ENCODE measurements around the gene AGTPBP1.

The AGTPBP1 gene

DNA sequence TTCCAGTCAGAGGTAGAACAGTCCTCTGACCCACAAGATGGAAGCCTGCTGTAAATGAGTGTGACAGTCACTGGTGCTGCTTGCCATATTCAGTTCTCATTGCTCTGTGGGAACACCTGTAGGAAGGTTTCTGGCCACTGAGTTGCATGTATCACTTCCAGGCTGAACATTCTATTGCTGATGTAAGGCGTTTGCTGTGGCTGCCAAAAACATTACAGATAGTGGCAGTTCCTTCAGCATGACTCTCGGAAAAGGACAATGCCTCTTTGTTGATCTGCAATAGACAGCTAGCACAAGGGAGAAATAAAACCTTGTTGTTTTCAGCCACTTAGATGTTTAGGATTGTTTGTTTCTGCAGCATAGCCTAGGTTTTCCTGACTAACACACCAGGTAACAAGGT is 217.2 kb downstream of the AGTPBP1 start:
- no peak overlapping the region for H3K27ac ChIP-seq (ENCODE audit: low read length)
- peaks cover 0 to 14% of the 10 kb centered on the region in 2 donors for H3K9me3 ChIP-seq (ENCODE audit: control insufficient read depth in 2 of 2, low read length in 2 of 2)
- no peaks in the 10 kb centered on the region for H3K36me3 ChIP-seq (ENCODE audit: control insufficient read depth in 2 of 2, insufficient read depth in 2 of 2, low read length in 2 of 2)
- peaks cover 2% of the 10 kb centered on the region for H3K4me1 ChIP-seq (ENCODE audit: control insufficient read depth, insufficient read depth, low read length)
- H3K9ac ChIP-seq (ENCODE audit: low read length in 2 of 2): no peak overlapping the region
- peaks cover 9 to 15% of the 10 kb centered on the region in 2 donors for H3K27me3 ChIP-seq (ENCODE audit: control insufficient read depth in 1 of 2, insufficient read depth in 2 of 2, low read length in 2 of 2)
- no peak overlapping the region for H3K4me3 ChIP-seq (ENCODE audit: low read length in 2 of 2)

DNA sequence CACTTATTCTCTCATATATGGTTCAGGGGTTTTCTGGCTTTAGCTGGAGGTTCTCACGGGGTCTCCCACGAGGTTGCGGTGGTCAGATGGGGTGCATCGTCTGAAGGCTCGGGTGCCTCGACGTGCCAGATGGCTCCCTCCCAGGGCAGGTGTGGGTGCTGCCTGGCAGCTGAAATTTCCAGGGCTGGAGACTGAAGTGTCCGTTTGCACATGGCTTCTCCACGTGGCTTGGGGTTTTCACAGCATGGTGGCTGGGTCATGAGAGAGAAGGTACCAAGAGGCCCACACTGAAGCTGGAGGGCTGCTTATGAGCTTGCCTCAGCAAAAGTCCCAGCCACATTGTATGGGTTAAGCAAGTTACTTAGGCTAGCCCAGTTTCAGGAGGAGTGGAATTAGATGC is 218.6 kb downstream of the AGTPBP1 start:
- Histone ChIP-seq H3K9me3 (ENCODE audit: control insufficient read depth in 2 of 2, low read length in 2 of 2) (peaks cover 0 to 14% of the 10 kb centered on the region in 2 donors), H3K27me3 (ENCODE audit: control insufficient read depth in 1 of 2, insufficient read depth in 2 of 2, low read length in 2 of 2) (peaks cover 9 to 15% of the 10 kb centered on the region in 2 donors), H3K4me3 (ENCODE audit: low read length in 2 of 2) (no peak overlapping the region), H3K36me3 (ENCODE audit: control insufficient read depth in 2 of 2, insufficient read depth in 2 of 2, low read length in 2 of 2) (no peaks in the 10 kb centered on the region), H3K4me1 (ENCODE audit: control insufficient read depth, insufficient read depth, low read length) (peaks cover 2% of the 10 kb centered on the region), H3K9ac (ENCODE audit: low read length in 2 of 2) (no peak overlapping the region), H3K27ac (ENCODE audit: low read length) (no peak overlapping the region)

DNA sequence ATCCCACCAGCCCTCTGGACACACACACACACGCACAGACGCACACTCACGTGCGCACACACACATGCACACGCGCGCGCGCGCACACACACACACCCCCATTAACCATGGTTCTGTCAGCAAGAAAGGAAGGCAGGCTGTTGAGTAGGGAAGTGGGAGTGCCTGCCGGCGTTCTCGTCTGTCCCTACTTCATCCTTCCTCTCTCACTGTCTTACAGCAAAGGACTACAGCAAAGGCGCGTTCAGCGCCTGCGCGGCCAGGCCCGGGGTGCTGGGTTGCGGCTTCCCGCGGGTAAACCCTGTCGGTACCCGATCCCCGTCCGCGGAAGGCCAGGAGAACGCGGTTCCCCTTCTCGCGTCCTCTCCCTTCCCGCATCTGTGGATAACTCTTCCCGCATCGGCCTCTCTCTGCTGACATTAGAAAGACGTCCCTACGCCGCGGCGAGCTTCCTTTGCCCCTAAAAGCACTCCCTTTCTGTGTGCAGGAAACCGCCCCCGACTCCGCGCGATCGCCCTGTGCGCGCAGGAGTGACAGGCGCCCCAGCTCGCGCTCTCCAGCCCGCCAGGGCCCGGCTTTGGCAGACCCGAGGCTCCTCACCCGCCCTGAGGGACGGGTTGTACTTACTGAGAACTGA is 219.2 kb downstream of the AGTPBP1 start:
- Histone ChIP-seq H3K4me1 (ENCODE audit: control insufficient read depth, insufficient read depth, low read length) (peaks cover 2% of the 10 kb centered on the region), H3K27me3 (ENCODE audit: control insufficient read depth in 1 of 2, insufficient read depth in 2 of 2, low read length in 2 of 2) (peaks cover 9 to 15% of the 10 kb centered on the region in 2 donors), H3K4me3 (ENCODE audit: low read length in 2 of 2) (peak overlapping the region in 1 of 2 donors; percentile 57), H3K36me3 (ENCODE audit: control insufficient read depth in 2 of 2, insufficient read depth in 2 of 2, low read length in 2 of 2) (no peaks in the 10 kb centered on the region), H3K9ac (ENCODE audit: low read length in 2 of 2) (no peak overlapping the region), H3K9me3 (ENCODE audit: control insufficient read depth in 2 of 2, low read length in 2 of 2) (peaks cover 0 to 14% of the 10 kb centered on the region in 2 donors), H3K27ac (ENCODE audit: low read length) (no peak overlapping the region)

DNA sequence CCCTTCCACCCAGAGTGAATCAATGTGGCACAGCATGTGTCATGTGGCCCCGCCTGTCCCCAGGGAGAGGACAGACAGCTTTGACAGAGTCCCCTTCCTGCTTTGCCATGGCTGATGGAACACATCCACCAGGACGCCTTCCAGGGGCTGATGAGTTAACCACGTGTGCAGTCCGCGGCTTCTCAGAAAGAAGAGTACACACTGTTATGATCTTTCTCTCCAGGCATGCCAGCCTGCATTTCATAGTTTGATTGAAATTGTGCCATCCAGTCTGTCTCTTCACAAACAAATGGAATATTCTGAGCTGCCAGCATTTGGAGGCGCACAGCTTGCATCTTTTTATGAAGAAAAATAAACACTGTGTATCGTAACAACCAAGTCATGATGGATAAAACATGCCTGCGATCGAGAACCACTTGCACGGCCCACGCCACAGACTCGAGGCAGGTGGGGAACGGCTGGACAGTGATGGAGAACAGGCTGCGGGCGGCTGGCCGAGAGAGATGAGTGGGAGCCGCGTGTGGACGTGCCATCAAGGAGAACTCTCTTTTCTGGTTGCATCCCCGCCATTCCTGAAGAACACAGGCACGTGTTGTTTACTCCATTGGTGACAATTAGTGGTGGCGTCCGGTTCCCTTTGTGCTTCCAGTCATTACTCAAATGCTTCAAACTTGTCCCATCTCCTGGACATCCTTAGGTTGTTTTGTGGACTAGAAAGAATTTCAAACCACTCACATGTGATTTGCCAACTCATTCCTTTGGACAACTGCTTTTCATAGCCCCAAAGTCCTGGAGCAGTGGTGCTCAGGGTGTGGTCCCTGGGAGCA is 220.2 kb downstream of the AGTPBP1 start:
- H3K9ac ChIP-seq (ENCODE audit: low read length in 2 of 2): no peak overlapping the region
- H3K27ac ChIP-seq (ENCODE audit: low read length): no peak overlapping the region
- no peak overlapping the region for H3K4me3 ChIP-seq (ENCODE audit: low read length in 2 of 2)
- peaks cover 2% of the 10 kb centered on the region for H3K4me1 ChIP-seq (ENCODE audit: control insufficient read depth, insufficient read depth, low read length)
- H3K36me3 ChIP-seq (ENCODE audit: control insufficient read depth in 2 of 2, insufficient read depth in 2 of 2, low read length in 2 of 2): no peaks in the 10 kb centered on the region
- H3K9me3 ChIP-seq (ENCODE audit: control insufficient read depth in 2 of 2, low read length in 2 of 2): peaks cover 0 to 14% of the 10 kb centered on the region in 2 donors
- H3K27me3 ChIP-seq (ENCODE audit: control insufficient read depth in 1 of 2, insufficient read depth in 2 of 2, low read length in 2 of 2): peaks cover 9 to 15% of the 10 kb centered on the region in 2 donors

DNA sequence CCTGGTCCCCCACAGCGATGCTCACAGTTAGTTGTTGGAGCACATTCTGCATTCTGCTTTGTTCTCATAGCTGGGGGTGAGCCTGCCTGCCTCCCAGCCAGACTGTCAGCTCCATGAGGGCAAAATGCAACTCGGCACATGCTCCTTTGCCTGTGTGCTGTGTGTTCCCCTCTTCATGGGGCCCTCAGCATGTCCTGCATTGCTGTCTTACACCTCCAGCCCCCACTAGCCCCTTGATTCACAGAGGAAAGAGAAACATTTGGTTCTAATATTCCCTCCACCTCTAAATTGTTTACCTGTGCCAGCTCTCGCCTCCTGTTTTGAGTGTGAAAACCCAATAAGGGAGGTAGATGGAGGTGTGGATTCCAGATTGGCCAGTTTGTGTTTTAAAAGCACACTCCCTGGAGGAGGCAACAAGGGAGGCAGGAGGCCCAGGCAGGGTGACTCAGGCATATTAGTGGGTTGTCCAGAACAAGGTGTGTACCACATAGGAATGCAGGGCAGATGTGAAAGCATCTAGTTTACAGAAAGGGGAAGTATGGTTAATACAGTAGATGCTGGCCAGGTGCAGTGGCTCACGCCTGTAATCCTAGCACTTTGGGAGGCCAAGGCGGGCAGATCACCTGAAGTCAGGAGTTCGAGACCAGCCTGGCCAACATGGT is 224.6 kb downstream of the AGTPBP1 start:
- Histone ChIP-seq H3K9me3 (ENCODE audit: control insufficient read depth in 2 of 2, low read length in 2 of 2) (no peaks in the 10 kb centered on the region), H3K36me3 (ENCODE audit: control insufficient read depth in 2 of 2, insufficient read depth in 2 of 2, low read length in 2 of 2) (no peaks in the 10 kb centered on the region), H3K4me3 (ENCODE audit: low read length in 2 of 2) (no peak overlapping the region), H3K4me1 (ENCODE audit: control insufficient read depth, insufficient read depth, low read length) (no peaks in the 10 kb centered on the region), H3K9ac (ENCODE audit: low read length in 2 of 2) (no peak overlapping the region), H3K27me3 (ENCODE audit: control insufficient read depth in 1 of 2, insufficient read depth in 2 of 2, low read length in 2 of 2) (peaks cover 0 to under 1% of the 10 kb centered on the region in 2 donors), H3K27ac (ENCODE audit: low read length) (no peak overlapping the region)

- Histone ChIP-seq H3K36me3 (ENCODE audit: control insufficient read depth in 2 of 2, insufficient read depth in 2 of 2, low read length in 2 of 2) (no peaks in the 10 kb centered on the region), H3K9me3 (ENCODE audit: control insufficient read depth in 2 of 2, low read length in 2 of 2) (no peaks in the 10 kb centered on the region), H3K27ac (ENCODE audit: low read length) (no peak overlapping the region), H3K4me1 (ENCODE audit: control insufficient read depth, insufficient read depth, low read length) (no peaks in the 10 kb centered on the region), H3K27me3 (ENCODE audit: control insufficient read depth in 1 of 2, insufficient read depth in 2 of 2, low read length in 2 of 2) (no peaks in the 10 kb centered on the region), H3K9ac (ENCODE audit: low read length in 2 of 2) (no peak overlapping the region), H3K4me3 (ENCODE audit: low read length in 2 of 2) (no peak overlapping the region)
Measured at GRCh38 chr9:85516455-85516854, 225.3 kb downstream of the AGTPBP1 start.

DNA sequence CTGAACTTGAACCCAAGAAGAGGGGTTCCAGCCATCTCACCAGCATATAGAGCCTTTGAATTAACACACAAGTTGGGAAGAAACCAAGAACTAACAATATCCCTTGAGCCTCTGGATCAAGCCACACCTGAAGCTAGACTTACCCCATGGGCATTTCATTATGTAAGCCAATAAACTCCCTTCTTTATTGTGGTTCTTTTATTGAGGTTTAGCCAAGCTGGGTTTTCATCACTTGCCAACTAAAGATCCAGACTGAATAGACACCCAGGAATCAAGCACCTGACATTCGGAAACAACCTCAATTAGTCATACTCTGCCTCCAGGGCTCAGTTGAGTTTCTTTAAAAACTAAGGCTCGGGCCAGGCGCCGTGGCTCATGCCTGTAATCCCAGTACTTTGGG is 226.7 kb downstream of the AGTPBP1 start:
- no peaks in the 10 kb centered on the region for H3K9me3 ChIP-seq (ENCODE audit: control insufficient read depth in 2 of 2, low read length in 2 of 2)
- H3K27ac ChIP-seq (ENCODE audit: low read length): no peak overlapping the region
- no peaks in the 10 kb centered on the region for H3K36me3 ChIP-seq (ENCODE audit: control insufficient read depth in 2 of 2, insufficient read depth in 2 of 2, low read length in 2 of 2)
- no peak overlapping the region for H3K9ac ChIP-seq (ENCODE audit: low read length in 2 of 2)
- no peaks in the 10 kb centered on the region for H3K4me1 ChIP-seq (ENCODE audit: control insufficient read depth, insufficient read depth, low read length)
- H3K4me3 ChIP-seq (ENCODE audit: low read length in 2 of 2): no peak overlapping the region
- H3K27me3 ChIP-seq (ENCODE audit: control insufficient read depth in 1 of 2, insufficient read depth in 2 of 2, low read length in 2 of 2): no peaks in the 10 kb centered on the region

GRCh38 chr9:85514256-85514655 is 227.5 kb downstream of the AGTPBP1 start:
- no peaks in the 10 kb centered on the region for H3K36me3 ChIP-seq (ENCODE audit: control insufficient read depth in 2 of 2, insufficient read depth in 2 of 2, low read length in 2 of 2)
- no peak overlapping the region for H3K4me3 ChIP-seq (ENCODE audit: low read length in 2 of 2)
- H3K9ac ChIP-seq (ENCODE audit: low read length in 2 of 2): no peak overlapping the region
- H3K27ac ChIP-seq (ENCODE audit: low read length): no peak overlapping the region
- no peaks in the 10 kb centered on the region for H3K9me3 ChIP-seq (ENCODE audit: control insufficient read depth in 2 of 2, low read length in 2 of 2)
- H3K27me3 ChIP-seq (ENCODE audit: control insufficient read depth in 1 of 2, insufficient read depth in 2 of 2, low read length in 2 of 2): no peaks in the 10 kb centered on the region
- H3K4me1 ChIP-seq (ENCODE audit: control insufficient read depth, insufficient read depth, low read length): no peaks in the 10 kb centered on the region

DNA sequence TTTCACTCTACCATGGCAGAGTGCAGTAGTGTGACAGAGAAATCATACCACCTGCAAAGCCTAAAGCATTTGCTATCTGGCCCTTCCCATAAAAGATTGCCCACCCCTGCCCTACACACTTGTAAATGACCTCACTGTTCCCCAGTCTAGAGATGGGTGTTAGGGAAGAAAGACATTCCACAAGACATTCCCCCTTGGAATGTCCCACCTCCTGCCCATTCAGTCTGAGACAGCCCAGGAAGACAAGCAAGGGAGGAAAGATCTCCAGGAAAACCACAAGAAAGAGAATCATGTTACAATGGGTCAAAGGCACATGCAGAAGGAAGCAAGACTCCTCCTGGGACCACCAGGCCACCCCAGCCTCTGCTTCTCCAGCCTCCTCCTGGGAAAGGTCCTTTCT is 230.0 kb downstream of the AGTPBP1 start:
- Histone ChIP-seq H3K36me3 (ENCODE audit: control insufficient read depth in 2 of 2, insufficient read depth in 2 of 2, low read length in 2 of 2) (no peaks in the 10 kb centered on the region), H3K9me3 (ENCODE audit: control insufficient read depth in 2 of 2, low read length in 2 of 2) (no peaks in the 10 kb centered on the region), H3K4me1 (ENCODE audit: control insufficient read depth, insufficient read depth, low read length) (no peaks in the 10 kb centered on the region), H3K27ac (ENCODE audit: low read length) (no peak overlapping the region), H3K4me3 (ENCODE audit: low read length in 2 of 2) (no peak overlapping the region), H3K9ac (ENCODE audit: low read length in 2 of 2) (no peak overlapping the region), H3K27me3 (ENCODE audit: control insufficient read depth in 1 of 2, insufficient read depth in 2 of 2, low read length in 2 of 2) (peaks cover 0 to 2% of the 10 kb centered on the region in 2 donors)

GRCh38 chr9:85510830-85511504 is 230.8 kb downstream of the AGTPBP1 start:
- Histone ChIP-seq H3K4me3 (ENCODE audit: low read length in 2 of 2) (no peak overlapping the region), H3K27me3 (ENCODE audit: control insufficient read depth in 1 of 2, insufficient read depth in 2 of 2, low read length in 2 of 2) (peaks cover 0 to 2% of the 10 kb centered on the region in 2 donors), H3K9me3 (ENCODE audit: control insufficient read depth in 2 of 2, low read length in 2 of 2) (no peaks in the 10 kb centered on the region), H3K27ac (ENCODE audit: low read length) (no peak overlapping the region), H3K4me1 (ENCODE audit: control insufficient read depth, insufficient read depth, low read length) (no peaks in the 10 kb centered on the region), H3K9ac (ENCODE audit: low read length in 2 of 2) (no peak overlapping the region), H3K36me3 (ENCODE audit: control insufficient read depth in 2 of 2, insufficient read depth in 2 of 2, low read length in 2 of 2) (no peaks in the 10 kb centered on the region)
